Colonic mucosa (tissue), 4 donors: ENCODE data around the gene SPATS2L. TPM values are rescaled to one million over a fixed set of nuclear protein-coding genes. Genes with fewer than 3 reads are reported as not detected.

ENCODE experiments used
- DNase-seq: peaks from one replicate; pipeline ENCODE4 v3.0.0-alpha.2; 2020
- H3K27ac ChIP-seq: fragments of 200-600 bp; one replicate; pipeline ENCODE4 v1.8.0; 2021
- H3K27me3 ChIP-seq: fragments of 200-600 bp; one replicate; pipeline ENCODE4 v1.8.0; 2021
- H3K36me3 ChIP-seq: fragments of 200-600 bp; one replicate; pipeline ENCODE4 v1.8.0; 2021
- H3K4me1 ChIP-seq: fragments of 200-600 bp; one replicate; pipeline ENCODE4 v1.8.0; 2021; ENCODE audit warnings: mild to moderate bottlenecking
- H3K4me3 ChIP-seq: fragments of 200-600 bp; one replicate; pipeline ENCODE4 v1.8.0; 2021
- H3K9ac ChIP-seq, 2 donors: one replicate each; pipeline ENCODE4 v1.7.0; 2013; ENCODE audit warnings: control low read depth in 2 of 2, low read depth in 2 of 2, low read length in 2 of 2
- H3K9me3 ChIP-seq: fragments of 200-600 bp; one replicate; pipeline ENCODE4 v1.8.0; 2021
- CTCF ChIP-seq: fragments of 200-600 bp; IDR thresholded peaks from one replicate; pipeline ENCODE4 v1.8.0; 2022; ENCODE audit warnings: antibody characterized with exemption, mild to moderate bottlenecking
- intact Hi-C: fragments of 100-400 bp; cut with DNase I; formaldehyde crosslinking; loops from one replicate; pipeline ENCODE4 v1.14.1; 2022
- total RNA-seq, 2 donors: library from RNA; stranded (reverse); fragmentation: NEBNext Ultra II Directional in 1 of 2; extraction: Animal tissue kit (Norgen Biotek cat#: 25700) in 1 of 2; gene quantifications; one replicate each; pipeline ENCODE4 v1.2.1, GENCODE V29; 2021
- donor health status: healthy.
- donor health status: DM: no; HTN: no; CAD: no.
- donor health status: DM: no; HTN: no; CAD: no.

The SPATS2L gene
- total RNA-seq, 2 donors from 2014 or later, result 151 to 187 TPM

DNA sequence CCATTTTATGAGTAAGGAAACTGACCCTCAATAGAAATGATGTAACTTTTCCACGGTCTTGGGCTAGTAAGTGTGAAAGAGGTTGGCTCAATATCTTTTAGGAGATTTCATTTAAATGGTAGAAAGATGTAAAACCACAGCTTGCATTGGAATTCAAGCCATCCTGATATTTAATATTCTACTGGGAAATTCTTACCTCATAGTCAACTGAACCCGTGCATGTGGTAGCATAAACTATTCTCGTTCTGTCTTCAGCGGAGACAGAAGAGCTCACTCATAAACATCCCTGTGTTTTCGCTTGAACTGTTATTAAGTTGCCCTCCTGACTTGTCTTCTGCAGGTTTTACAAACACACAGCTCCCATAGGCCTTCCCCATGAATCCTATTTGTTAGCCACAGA, 8.5 kb upstream of the SPATS2L start:
- H3K9ac ChIP-seq, result no peak overlapping the region
- intact Hi-C loops, result no loop called here
- no peaks in the 10 kb centered on the region for H3K4me1 ChIP-seq
- H3K9me3 ChIP-seq, result no peaks in the 10 kb centered on the region
- H3K27me3 ChIP-seq, result no peaks in the 10 kb centered on the region
- no peak overlapping the region for H3K4me3 ChIP-seq
- no peak overlapping the region for H3K27ac ChIP-seq
- no peaks in the 10 kb centered on the region for H3K36me3 ChIP-seq
- no peak for TF ChIP-seq CTCF
- no peak for DNase-seq

DNA sequence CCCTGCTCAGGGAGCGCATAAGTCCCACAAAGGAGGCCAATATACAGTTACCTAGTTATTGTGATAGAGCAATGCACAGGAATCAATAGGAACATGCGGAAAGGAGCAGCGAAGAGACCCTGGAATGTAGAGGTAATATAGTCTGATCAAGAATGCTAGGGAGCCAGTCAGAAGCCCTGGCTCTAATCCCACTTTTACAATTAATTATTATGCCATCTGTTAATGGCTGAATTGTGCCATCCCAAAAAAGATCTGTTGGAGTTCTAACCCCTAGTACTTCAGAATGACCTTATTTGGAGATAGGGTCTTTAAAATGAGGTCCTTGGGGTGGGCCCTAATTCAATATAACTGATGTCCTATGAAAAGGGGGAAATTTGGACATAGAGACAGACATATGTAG, 7.7 kb upstream of the SPATS2L start:
- no peaks in the 10 kb centered on the region for H3K36me3 ChIP-seq
- no peaks in the 10 kb centered on the region for H3K4me1 ChIP-seq
- DNase-seq, result no peak
- intact Hi-C loops, result no loop called here
- H3K9ac ChIP-seq, result no peak overlapping the region
- no peaks in the 10 kb centered on the region for H3K9me3 ChIP-seq
- H3K4me3 ChIP-seq, result no peak overlapping the region
- no peaks in the 10 kb centered on the region for H3K27me3 ChIP-seq
- no peak for TF ChIP-seq CTCF
- H3K27ac ChIP-seq, result no peak overlapping the region

- Histone ChIP-seq H3K27me3 (no peaks in the 10 kb centered on the region), H3K36me3 (no peaks in the 10 kb centered on the region), H3K9ac (no peak overlapping the region), H3K27ac (no peak overlapping the region), H3K9me3 (no peaks in the 10 kb centered on the region), H3K4me3 (no peak overlapping the region), H3K4me1 (no peaks in the 10 kb centered on the region)
- TF ChIP-seq CTCF, result no peak
- intact Hi-C loops, result no loop called here
- no peak for DNase-seq
These were observed 6.4 kb upstream of the SPATS2L start for GRCh38 chr2:200300065-200300464.

- Histone ChIP-seq H3K27ac (no peak overlapping the region), H3K9ac (no peak overlapping the region), H3K36me3 (no peaks in the 10 kb centered on the region), H3K9me3 (no peaks in the 10 kb centered on the region), H3K4me1 (no peaks in the 10 kb centered on the region), H3K4me3 (no peak overlapping the region), H3K27me3 (no peaks in the 10 kb centered on the region)
- DNase-seq, result no peak
- no peak for TF ChIP-seq CTCF
- intact Hi-C loops, result no loop called here
These were observed 5.7 kb upstream of the SPATS2L start for GRCh38 chr2:200300638-200301314.

DNA sequence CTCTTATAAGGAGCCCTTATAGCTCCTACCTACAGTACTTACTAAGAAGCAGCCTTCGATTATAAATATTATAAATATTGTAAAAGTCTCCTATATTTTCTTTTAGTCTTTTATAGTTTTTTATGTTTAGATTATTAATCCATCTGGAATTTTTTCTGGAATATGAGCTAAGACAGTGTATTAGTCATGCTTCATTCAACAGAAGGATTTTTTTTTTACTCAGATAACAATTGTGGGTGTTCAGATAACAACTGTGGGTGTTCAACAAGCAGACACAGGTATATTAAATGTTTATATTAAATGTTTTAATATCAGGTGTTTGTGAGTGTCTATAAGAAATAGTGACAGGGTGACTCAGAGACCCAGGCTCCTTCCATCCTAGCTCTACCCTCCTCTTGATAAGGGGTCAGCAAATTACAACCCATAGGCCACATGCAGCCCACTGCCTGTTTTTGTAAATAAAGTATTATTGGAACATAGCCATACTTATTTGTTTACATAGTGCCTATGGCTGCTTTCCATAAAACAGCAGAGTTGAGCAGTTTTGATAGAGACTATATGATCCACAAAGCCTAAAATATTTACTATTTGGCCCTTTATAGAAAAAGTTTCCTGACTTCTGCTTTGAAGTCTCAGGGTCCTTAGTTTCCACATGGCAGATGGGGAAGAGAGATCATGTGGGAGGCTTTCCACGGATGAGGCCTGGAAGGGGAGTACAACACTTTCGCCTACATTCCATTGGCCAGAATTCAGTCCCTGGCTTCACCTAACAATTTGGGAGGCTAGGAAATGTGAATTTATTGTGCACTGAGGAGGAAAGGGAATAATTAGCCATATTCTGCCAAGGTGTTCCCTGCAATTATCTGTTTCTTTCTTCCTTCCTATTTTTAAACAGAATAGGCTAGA, 4.3 kb upstream of the SPATS2L start:
- no peak for DNase-seq
- no peak overlapping the region for H3K27ac ChIP-seq
- no peaks in the 10 kb centered on the region for H3K4me1 ChIP-seq
- H3K4me3 ChIP-seq, result no peak overlapping the region
- H3K9ac ChIP-seq, result no peak overlapping the region
- H3K9me3 ChIP-seq, result no peaks in the 10 kb centered on the region
- H3K36me3 ChIP-seq, result no peaks in the 10 kb centered on the region
- no peak for TF ChIP-seq CTCF
- intact Hi-C loops, result no loop called here
- no peaks in the 10 kb centered on the region for H3K27me3 ChIP-seq
